ENCODE results near the gene PRG2.

DNA sequence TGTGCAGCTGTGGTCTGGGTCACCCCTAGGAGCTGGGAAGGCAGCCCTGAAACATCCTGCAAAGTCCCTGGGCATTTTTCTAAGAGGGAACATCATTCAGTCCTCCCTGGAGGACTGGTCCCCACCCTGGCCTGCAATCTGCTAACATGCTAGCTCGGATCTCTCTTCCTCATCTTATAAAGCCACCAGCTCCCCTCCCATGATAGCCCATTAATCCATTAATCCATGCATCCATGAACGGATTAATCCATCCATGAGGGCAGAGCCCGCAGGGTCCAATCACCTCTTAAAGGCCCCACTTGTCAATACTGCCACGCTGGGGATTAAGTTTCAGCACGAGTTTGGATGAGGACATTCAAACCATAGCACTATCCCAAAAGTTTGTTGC, 21.6 kb downstream of the PRG2 start:
- TF ChIP-seq CTCF (IDR thresholded peaks at IDR 0.05) = no peak
- TF ChIP-seq ZFX (IDR thresholded peaks at IDR 0.05; ENCODE audit: borderline replicate concordance) = no peak

All from 22Rv1 (cell line).